HG03354 (cell line): Measurements from ENCODE around the gene THBS4.
"Not testable (repeated sequence)": the region's sequence is repeated elsewhere in the genome, so short reads cannot be mapped to it uniquely, and the experiment has no call there.

Source experiments
- ATAC-seq: cut with Tn5 transposase; IDR thresholded peaks from one replicate; pipeline ENCODE4 v1.9.1; 2021; ENCODE audit warnings: mild to moderate bottlenecking; ENCODE audit not compliant: unreplicated experiment, poor library complexity, severe bottlenecking

Gene THBS4

GRCh38 chr5:80072103-80073073 is 37.2 kb downstream of the THBS4 start:
- no peak for ATAC-seq

- no peak for ATAC-seq
Observed at GRCh38 chr5:80076131-80077050, 41.2 kb downstream of the THBS4 start.

- no peak for ATAC-seq
Observed at GRCh38 chr5:80077051-80077714, 42.0 kb downstream of the THBS4 start.

GRCh38 chr5:80078921-80079320 is 43.8 kb downstream of the THBS4 start:
- no peak for ATAC-seq

- no peak for ATAC-seq
Observed at GRCh38 chr5:80082281-80082680, 47.1 kb downstream of the THBS4 start.

GRCh38 chr5:80082731-80083100 is 47.6 kb downstream of the THBS4 start:
- peak; percentile 47 for ATAC-seq

- ATAC-seq, result peak; percentile 73
Observed at GRCh38 chr5:80083101-80083890, 48.1 kb downstream of the THBS4 start.

GRCh38 chr5:80090884-80091166 is 55.7 kb downstream of the THBS4 start:
- no peak for ATAC-seq

- ATAC-seq, result not testable (repeated sequence)
Observed at GRCh38 chr5:80091792-80092192, 56.6 kb downstream of the THBS4 start.

GRCh38 chr5:80092486-80093107 is 57.4 kb downstream of the THBS4 start:
- no peak for ATAC-seq

- no peak for ATAC-seq
Observed at GRCh38 chr5:80093796-80094195, 58.6 kb downstream of the THBS4 start.

GRCh38 chr5:80094236-80094738 is 59.1 kb downstream of the THBS4 start:
- no peak for ATAC-seq

- ATAC-seq, result no peak
Observed at GRCh38 chr5:80097451-80097850, 62.3 kb downstream of the THBS4 start.

- ATAC-seq, result no peak
Observed at GRCh38 chr5:80101993-80102392, 66.8 kb downstream of the THBS4 start.

- ATAC-seq, result no peak
Observed at GRCh38 chr5:80103371-80103770, 68.2 kb downstream of the THBS4 start.

- no peak for ATAC-seq
Observed at GRCh38 chr5:80105698-80106439, 70.7 kb downstream of the THBS4 start.

- no peak for ATAC-seq
Observed at GRCh38 chr5:80106916-80107315, 71.8 kb downstream of the THBS4 start.
